GM19397 (cell line): ENCODE measurements around the gene SMARCAL1.

Source experiments
- ATAC-seq: cut with Tn5 transposase; IDR thresholded peaks from one replicate; pipeline ENCODE4 v1.9.1; 2021; ENCODE audit warnings: mild to moderate bottlenecking, moderate library complexity; ENCODE audit not compliant: unreplicated experiment

The SMARCAL1 gene

GRCh38 chr2:216526939-216527338 is 114.7 kb downstream of the SMARCAL1 start:
- no peak for ATAC-seq

- ATAC-seq = no peak
These were observed 115.3 kb downstream of the SMARCAL1 start for GRCh38 chr2:216527600-216527999.

- ATAC-seq = no peak
These were observed 120.3 kb downstream of the SMARCAL1 start for GRCh38 chr2:216532562-216532961.
